ENCODE results near the gene GPR82.

- TF ChIP-seq ZNF622 (IDR thresholded peaks at IDR 0.05) (no peak), CTCF (IDR thresholded peaks at IDR 0.05 in 2 of 3, conservative IDR thresholded peaks at IDR 0.05 in 1 of 3; ENCODE audit: control insufficient read depth in 2 of 3, extremely low read depth in 1 of 3, insufficient read depth in 1 of 3, low read depth in 3 of 3, low read length in 3 of 3) (no peak), ZNF24 (IDR thresholded peaks at IDR 0.05) (no peak), EP300 (IDR thresholded peaks at IDR 0.05; ENCODE audit: borderline replicate concordance in 1 of 2, control insufficient read depth in 1 of 2, low read depth in 2 of 2, low read length in 2 of 2) (no peak), BHLHE40 (IDR thresholded peaks at IDR 0.05; ENCODE audit: borderline replicate concordance in 1 of 2, low read depth in 2 of 2, low read length in 1 of 2) (no peak), MYC (IDR thresholded peaks at IDR 0.05; ENCODE audit: insufficient read depth, insufficient read length, insufficient replicate concordance, low read length, severe bottlenecking) (no peak), HCFC1 (IDR thresholded peaks at IDR 0.05; ENCODE audit: low read length) (no peak), FOXK2 (IDR thresholded peaks at IDR 0.05) (no peak), EZH2 (IDR thresholded peaks at IDR 0.05; ENCODE audit: borderline replicate concordance, control insufficient read depth, low read depth, low read length) (no peak), GATAD2B (conservative IDR thresholded peaks at IDR 0.05; ENCODE audit: low read depth) (no peak), BRCA1 (IDR thresholded peaks at IDR 0.05; ENCODE audit: low read depth, low read length) (no peak), POLR2AphosphoS5 (IDR thresholded peaks at IDR 0.05; ENCODE audit: low read length) (no peak)
- TF ChIP-seq, protein P1, sequence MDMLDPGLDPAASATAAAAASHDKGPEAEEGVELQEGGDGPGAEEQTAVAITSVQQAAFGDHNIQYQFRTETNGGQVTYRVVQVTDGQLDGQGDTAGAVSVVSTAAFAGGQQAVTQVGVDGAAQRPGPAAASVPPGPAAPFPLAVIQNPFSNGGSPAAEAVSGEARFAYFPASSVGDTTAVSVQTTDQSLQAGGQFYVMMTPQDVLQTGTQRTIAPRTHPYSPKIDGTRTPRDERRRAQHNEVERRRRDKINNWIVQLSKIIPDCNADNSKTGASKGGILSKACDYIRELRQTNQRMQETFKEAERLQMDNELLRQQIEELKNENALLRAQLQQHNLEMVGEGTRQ (IDR thresholded peaks at IDR 0.05; ENCODE audit: borderline replicate concordance, low read depth, low read length) = no peak
- TF ChIP-seq, protein P2, sequence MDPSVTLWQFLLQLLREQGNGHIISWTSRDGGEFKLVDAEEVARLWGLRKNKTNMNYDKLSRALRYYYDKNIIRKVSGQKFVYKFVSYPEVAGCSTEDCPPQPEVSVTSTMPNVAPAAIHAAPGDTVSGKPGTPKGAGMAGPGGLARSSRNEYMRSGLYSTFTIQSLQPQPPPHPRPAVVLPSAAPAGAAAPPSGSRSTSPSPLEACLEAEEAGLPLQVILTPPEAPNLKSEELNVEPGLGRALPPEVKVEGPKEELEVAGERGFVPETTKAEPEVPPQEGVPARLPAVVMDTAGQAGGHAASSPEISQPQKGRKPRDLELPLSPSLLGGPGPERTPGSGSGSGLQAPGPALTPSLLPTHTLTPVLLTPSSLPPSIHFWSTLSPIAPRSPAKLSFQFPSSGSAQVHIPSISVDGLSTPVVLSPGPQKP (IDR thresholded peaks at IDR 0.05; ENCODE audit: low read depth, low read length) = no peak
These were observed 7.1 kb upstream of the GPR82 start for GRCh38 chrX:41716767-41717473.

Data from GM12878 (cell line).